Hepatocyte (in vitro differentiated cells): ENCODE measurements around the gene MED15. TPM values are rescaled to one million over a fixed set of nuclear protein-coding genes. Genes with fewer than 3 reads are reported as not detected.
"Not testable (repeated sequence)": the region's sequence is repeated elsewhere in the genome, so short reads cannot be mapped to it uniquely, and the experiment has no call there.

Experiments
- DNase-seq: peaks from one replicate; pipeline ENCODE4 v3.0.0-alpha.2; 2016; ENCODE audit warnings: low spot score
- H2AFZ ChIP-seq: fragments of 200-600 bp; sonication (generic); 2 replicates; pipeline ENCODE4 v1.6.0; 2016; ENCODE audit warnings: antibody characterized with exemption, mild to moderate bottlenecking
- H3K27ac ChIP-seq: fragments of 200-600 bp; sonication (generic); 2 replicates; pipeline ENCODE4 v1.5.1; 2016; ENCODE audit warnings: mild to moderate bottlenecking
- H3K27me3 ChIP-seq: fragments of 200-600 bp; sonication (generic); 2 replicates; pipeline ENCODE4 v1.6.1; 2016
- H3K36me3 ChIP-seq: fragments of 200-600 bp; sonication (generic); replicated peaks from 2 replicates; pipeline ENCODE4 v1.5.1; 2016; ENCODE audit warnings: low read depth; ENCODE audit not compliant: insufficient read depth
- H3K4me1 ChIP-seq: fragments of 200-600 bp; sonication (generic); 2 replicates; pipeline ENCODE4 v1.5.1; 2016; ENCODE audit warnings: mild to moderate bottlenecking, moderate library complexity; ENCODE audit not compliant: insufficient read depth
- H3K4me2 ChIP-seq: fragments of 200-600 bp; sonication (generic); 2 replicates; pipeline ENCODE4 v1.6.0; 2016
- H3K4me3 ChIP-seq: fragments of 200-600 bp; sonication (generic); 2 replicates; pipeline ENCODE4 v1.5.1; 2016; ENCODE audit warnings: mild to moderate bottlenecking
- H3K79me2 ChIP-seq: fragments of 200-600 bp; sonication (generic); 2 replicates; pipeline ENCODE4 v1.6.0; 2017; ENCODE audit warnings: mild to moderate bottlenecking
- H3K9me2 ChIP-seq: fragments of 200-600 bp; sonication (generic); replicated peaks from 2 replicates; pipeline ENCODE4 v1.6.0; 2017; ENCODE audit warnings: mild to moderate bottlenecking; ENCODE audit not compliant: insufficient read depth
- H3K9me3 ChIP-seq: fragments of 200-600 bp; sonication (generic); 2 replicates; pipeline ENCODE4 v1.5.1; 2016; ENCODE audit warnings: low read depth, mild to moderate bottlenecking
- H4K20me1 ChIP-seq: fragments of 200-600 bp; sonication (generic); 2 replicates; pipeline ENCODE4 v1.6.0; 2016; ENCODE audit warnings: mild to moderate bottlenecking; ENCODE audit not compliant: insufficient read depth, poor library complexity, severe bottlenecking
- EZH2 ChIP-seq: fragments of 200-600 bp; sonication (generic); IDR thresholded peaks from 2 replicates; pipeline ENCODE4 v1.6.1; 2016; ENCODE audit warnings: antibody characterized with exemption, mild to moderate bottlenecking, borderline replicate concordance
- EZH2phosphoT487 ChIP-seq: fragments of 200-600 bp; sonication (generic); IDR thresholded peaks from one replicate; pipeline ENCODE4 v1.6.1; 2018; ENCODE audit warnings: antibody characterized with exemption, mild to moderate bottlenecking, low read depth, moderate library complexity; ENCODE audit not compliant: unreplicated experiment, severe bottlenecking
- WGBS: methylation state at CpG from one replicate; pipeline ENCODE4 v1.1.6; 2016; ENCODE audit warnings: low lambda C conversion rate; ENCODE audit errors: missing lambda C conversion rate; 5-methylcytosine and 5-hydroxymethylcytosine counted together
- polyA plus RNA-seq: library from polyadenylated mRNA; unstranded; fragments of >200 nt; fragmentation: Nextera tagmentation; extraction: Ambion mirVana; gene quantifications from 2 replicates; pipeline ENCODE4 v1.2.1, GENCODE V29; 2016
- total RNA-seq: library from RNA; depleted of rRNA; stranded (reverse); fragments of >200 nt; gene quantifications from 2 replicates; pipeline ENCODE4 v1.2.3, GENCODE V29; 2014
- TF ChIP-seq, protein P1 (sequence below): fragments of 200-600 bp; sonication (generic); IDR thresholded peaks from 2 replicates; pipeline ENCODE4 v1.5.1; 2016; ENCODE audit warnings: antibody characterized with exemption, mild to moderate bottlenecking; ENCODE audit not compliant: poor library complexity

Gene MED15
- total and polyA plus RNA-seq, 2 experiments from 2014 or later, result 31.5 to 53.1 TPM

DNA sequence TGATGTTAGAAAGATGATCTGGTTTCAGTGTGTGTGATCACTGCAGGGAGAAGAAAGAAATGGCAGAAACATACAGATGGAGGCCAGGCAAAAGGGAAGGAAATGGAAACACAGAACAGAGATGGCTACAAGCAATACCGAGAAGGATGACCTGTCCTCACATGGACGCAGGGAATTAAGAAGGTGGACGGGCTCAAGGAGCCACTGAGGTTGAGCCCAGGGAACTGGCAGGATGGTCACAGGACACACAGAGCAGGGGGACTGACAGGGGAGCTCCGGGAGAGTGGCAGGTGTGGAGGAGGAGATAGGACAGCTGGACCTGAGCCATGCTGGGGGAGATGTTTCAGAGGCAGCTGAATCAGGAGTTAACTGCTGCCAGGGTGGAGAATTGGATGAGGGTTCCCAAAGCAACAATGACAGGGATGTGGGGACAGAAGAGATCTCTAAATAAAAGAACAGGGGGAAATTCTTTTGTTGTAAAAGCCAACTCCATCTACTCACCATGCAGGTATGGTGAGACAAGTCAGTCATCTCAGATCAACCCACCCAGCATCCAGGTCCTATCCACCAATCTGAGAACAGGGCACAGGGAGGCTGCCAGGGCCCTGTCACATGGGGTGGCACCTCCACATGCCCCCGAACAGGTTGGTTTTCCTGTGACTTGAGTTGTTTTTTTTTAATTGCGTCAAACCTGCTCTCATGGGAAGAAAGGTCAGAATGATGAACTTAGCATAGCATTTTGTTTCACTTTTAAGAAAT, 38.1 kb upstream of the MED15 start:
- Histone ChIP-seq H3K4me2 (no peak overlapping the region), H3K4me1 (no peaks in the 10 kb centered on the region), H4K20me1 (no peaks in the 10 kb centered on the region), H3K9me3 (no peaks in the 10 kb centered on the region), H3K27ac (no peak overlapping the region), H3K79me2 (no peaks in the 10 kb centered on the region), H3K27me3 (no peaks in the 10 kb centered on the region), H3K36me3 (no peaks in the 10 kb centered on the region), H3K9me2 (no peaks in the 10 kb centered on the region), H3K4me3 (no peak overlapping the region), H2AFZ (no peak overlapping the region)
- 94% methylated on average over 6 of the region's 6 CpGs for WGBS
- no peak for TF ChIP-seq EZH2phosphoT487
- TF ChIP-seq, protein P1, sequence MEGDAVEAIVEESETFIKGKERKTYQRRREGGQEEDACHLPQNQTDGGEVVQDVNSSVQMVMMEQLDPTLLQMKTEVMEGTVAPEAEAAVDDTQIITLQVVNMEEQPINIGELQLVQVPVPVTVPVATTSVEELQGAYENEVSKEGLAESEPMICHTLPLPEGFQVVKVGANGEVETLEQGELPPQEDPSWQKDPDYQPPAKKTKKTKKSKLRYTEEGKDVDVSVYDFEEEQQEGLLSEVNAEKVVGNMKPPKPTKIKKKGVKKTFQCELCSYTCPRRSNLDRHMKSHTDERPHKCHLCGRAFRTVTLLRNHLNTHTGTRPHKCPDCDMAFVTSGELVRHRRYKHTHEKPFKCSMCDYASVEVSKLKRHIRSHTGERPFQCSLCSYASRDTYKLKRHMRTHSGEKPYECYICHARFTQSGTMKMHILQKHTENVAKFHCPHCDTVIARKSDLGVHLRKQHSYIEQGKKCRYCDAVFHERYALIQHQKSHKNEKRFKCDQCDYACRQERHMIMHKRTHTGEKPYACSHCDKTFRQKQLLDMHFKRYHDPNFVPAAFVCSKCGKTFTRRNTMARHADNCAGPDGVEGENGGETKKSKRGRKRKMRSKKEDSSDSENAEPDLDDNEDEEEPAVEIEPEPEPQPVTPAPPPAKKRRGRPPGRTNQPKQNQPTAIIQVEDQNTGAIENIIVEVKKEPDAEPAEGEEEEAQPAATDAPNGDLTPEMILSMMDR, result no peak
- no peak for TF ChIP-seq EZH2
- DNase-seq, result no peak

DNA sequence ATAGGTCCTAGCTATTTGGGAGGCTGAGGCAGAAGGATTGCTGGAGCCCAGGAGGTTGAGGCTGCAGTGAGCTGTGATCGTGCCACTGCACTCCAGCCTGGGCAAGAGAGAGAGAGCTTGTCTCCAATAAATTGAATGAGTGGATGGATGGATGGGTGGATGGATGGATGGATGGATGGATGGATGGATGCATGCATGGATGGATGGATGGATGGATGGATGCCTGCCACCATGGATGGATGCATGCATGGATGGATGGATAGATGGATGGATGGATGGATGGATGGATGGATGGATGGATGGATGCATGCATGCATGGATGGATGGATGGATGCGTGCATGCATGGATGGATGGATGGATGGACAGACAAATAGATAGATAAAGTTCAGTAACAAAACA, 36.9 kb upstream of the MED15 start:
- not testable (repeated sequence) for H3K4me3 ChIP-seq, DNase-seq, H4K20me1 ChIP-seq, H3K36me3 ChIP-seq, H3K4me1 ChIP-seq, H3K79me2 ChIP-seq, H3K27me3 ChIP-seq, H3K27ac ChIP-seq, H3K9me3 ChIP-seq, H2AFZ ChIP-seq, H3K4me2 ChIP-seq, H3K9me2 ChIP-seq
- 97% methylated on average over 2 of the region's 2 CpGs for WGBS

DNA sequence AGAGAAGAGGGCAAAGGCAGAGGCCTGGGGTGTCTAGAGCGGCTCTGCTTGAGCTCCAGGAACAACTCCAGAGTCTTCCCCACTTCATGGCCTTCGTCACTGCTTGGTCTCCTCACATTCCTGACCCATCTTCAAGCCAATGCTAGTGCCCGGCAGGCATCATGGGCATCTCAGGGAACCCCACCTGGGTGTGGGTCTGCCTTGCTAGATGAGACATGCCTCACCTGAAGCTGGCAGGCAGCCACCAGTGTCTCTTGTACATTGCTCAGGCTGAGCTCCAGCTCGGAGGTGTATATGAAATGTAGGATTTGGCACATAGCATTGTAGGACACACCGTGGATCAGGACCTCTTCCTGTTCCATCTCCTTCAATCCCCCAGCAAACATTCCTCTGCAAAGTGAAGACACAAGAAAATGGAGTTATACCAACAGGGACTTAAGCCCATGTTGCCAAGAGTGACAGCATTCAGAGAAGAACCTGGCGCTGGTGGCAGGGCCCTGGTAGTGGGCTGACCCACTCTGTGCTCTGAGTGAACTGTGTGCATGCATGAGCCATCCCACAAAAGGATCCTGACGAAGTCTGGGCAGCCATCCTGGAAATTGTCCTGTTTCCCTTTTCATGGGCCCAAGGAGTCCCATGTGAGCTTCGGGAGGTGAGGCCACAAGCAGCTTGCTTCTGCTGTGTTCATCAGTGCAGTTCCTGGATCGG, 36.1 kb upstream of the MED15 start:
- no peaks in the 10 kb centered on the region for H3K36me3 ChIP-seq
- no peak overlapping the region for H3K4me3 ChIP-seq
- no peaks in the 10 kb centered on the region for H3K79me2 ChIP-seq
- no peak overlapping the region for H3K4me2 ChIP-seq
- no peaks in the 10 kb centered on the region for H3K27me3 ChIP-seq
- H3K4me1 ChIP-seq, result no peaks in the 10 kb centered on the region
- H3K9me2 ChIP-seq, result no peaks in the 10 kb centered on the region
- no peak for DNase-seq
- no peaks in the 10 kb centered on the region for H3K9me3 ChIP-seq
- H3K27ac ChIP-seq, result no peak overlapping the region
- TF ChIP-seq, protein P1, result no peak
- no peak for TF ChIP-seq EZH2
- TF ChIP-seq EZH2phosphoT487, result no peak
- WGBS, result 96% methylated on average over 9 of the region's 9 CpGs
- H2AFZ ChIP-seq, result no peak overlapping the region
- no peaks in the 10 kb centered on the region for H4K20me1 ChIP-seq

DNA sequence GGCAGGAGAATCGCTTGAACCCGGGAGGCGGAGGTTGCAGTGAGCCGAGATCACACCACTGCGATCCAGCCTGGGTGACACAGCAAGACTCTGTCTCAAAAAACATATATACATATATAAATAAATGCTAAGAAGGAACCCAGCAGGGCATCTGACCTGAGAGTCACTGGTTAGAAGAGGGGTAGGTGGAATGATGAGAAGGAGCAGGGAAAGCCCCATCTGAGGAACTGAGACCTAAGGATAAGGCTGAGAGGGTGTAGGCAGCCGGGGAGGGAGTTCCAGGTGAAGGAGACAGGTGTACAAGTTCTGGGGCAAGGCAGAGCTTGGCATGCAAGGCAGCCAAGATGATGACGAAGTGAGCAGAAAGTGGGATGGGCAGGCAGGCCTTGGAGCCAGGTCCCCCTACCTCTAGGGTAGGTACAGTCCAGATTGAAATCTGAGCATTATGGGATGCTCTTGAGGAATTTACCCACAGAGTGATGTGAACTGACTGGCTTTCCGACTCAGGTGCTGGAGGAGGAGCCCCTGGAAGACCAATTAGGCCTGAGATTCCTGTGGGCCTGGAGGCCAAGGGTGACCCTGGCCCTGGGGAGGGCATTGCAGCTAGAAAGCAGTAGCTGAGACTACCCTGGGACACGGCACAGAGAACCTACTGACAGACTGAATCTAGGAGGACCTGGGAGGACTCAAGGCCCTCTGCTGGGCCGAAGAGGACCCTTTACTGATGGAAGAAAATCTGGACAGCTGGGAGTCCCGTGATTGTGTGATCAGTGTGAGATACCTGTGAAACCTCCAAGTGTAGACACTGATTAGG, 34.6 kb upstream of the MED15 start:
- no peak overlapping the region for H3K4me3 ChIP-seq
- no peaks in the 10 kb centered on the region for H3K9me3 ChIP-seq
- H3K27me3 ChIP-seq, result no peaks in the 10 kb centered on the region
- TF ChIP-seq EZH2phosphoT487 (no peak), EZH2 (no peak)
- TF ChIP-seq, protein P1, result no peak
- no peaks in the 10 kb centered on the region for H3K4me1 ChIP-seq
- H3K4me2 ChIP-seq, result no peak overlapping the region
- no peak overlapping the region for H2AFZ ChIP-seq
- H3K79me2 ChIP-seq, result no peaks in the 10 kb centered on the region
- no peak for DNase-seq
- H3K36me3 ChIP-seq, result no peaks in the 10 kb centered on the region
- H3K27ac ChIP-seq, result no peak overlapping the region
- H4K20me1 ChIP-seq, result no peaks in the 10 kb centered on the region
- H3K9me2 ChIP-seq, result no peaks in the 10 kb centered on the region
- 92% methylated on average over 11 of the region's 11 CpGs for WGBS
